Spleen (tissue), 7 donors: ENCODE data around the gene SLC33A1.

Experiments
- CTCF ChIP-seq, 11 experiments: fragments of 200-600 bp in 7 of 11; fragments of 450-650 bp in 4 of 11; sonication (generic) in 4 of 11; IDR thresholded peaks in 8 of 11; conservative IDR thresholded peaks in 3 of 11; 1 replicate in 7 of 11; 2 replicates in 4 of 11; pipeline versions ENCODE4 v1.4.0 to v1.8.0; 2016 to 2021; ENCODE audit warnings: antibody characterized with exemption in 11 of 11, inconsistent platforms in 4 of 11, mild to moderate bottlenecking in 1 of 11
- POLR2A ChIP-seq, 3 donors: fragments of 450-650 bp; IDR thresholded peaks; one replicate each; pipeline ENCODE4 v1.5.1; 2017; ENCODE audit warnings: antibody characterized with exemption in 3 of 3, mild to moderate bottlenecking in 1 of 3
- donor health status: DM: no; HTN: no; CAD: no; lungs with moderate emphysema.
- donor health status: DM: no; HTN: no; CAD: no.
- donor health status: DM: no; HTN: no; CAD: no.

GRCh38 chr3:155792532-155792931 is 61.7 kb downstream of the SLC33A1 start:
- TF ChIP-seq CTCF (IDR thresholded peaks at IDR 0.05 in 8 of 11, conservative IDR thresholded peaks at IDR 0.05 in 3 of 11) (no peak), POLR2A (IDR thresholded peaks at IDR 0.05) (no peak)
